GM12872 (cell line): ENCODE results near the gene GPR17.

ENCODE experiments used
- CTCF ChIP-seq: IDR thresholded peaks from 3 replicates; pipeline ENCODE4 v1.5.1; 2011; ENCODE audit warnings: low read depth, mild to moderate bottlenecking, low read length, moderate library complexity; ENCODE audit not compliant: insufficient read depth

The GPR17 gene

GRCh38 chr2:127685410-127686080 lies 39.6 kb downstream of the GPR17 start:
- TF ChIP-seq CTCF = no peak

GRCh38 chr2:127688405-127688804 lies 42.5 kb downstream of the GPR17 start:
- TF ChIP-seq CTCF = no peak

GRCh38 chr2:127690696-127691095 lies 44.7 kb downstream of the GPR17 start:
- no peak for TF ChIP-seq CTCF

GRCh38 chr2:127694986-127695385 lies 49.0 kb downstream of the GPR17 start:
- TF ChIP-seq CTCF = no peak

GRCh38 chr2:127695491-127696472 lies 49.8 kb downstream of the GPR17 start:
- TF ChIP-seq CTCF = peak; percentile 48; the same call in 2 of the 3 replicates

GRCh38 chr2:127697482-127698180 lies 51.7 kb downstream of the GPR17 start:
- no peak for TF ChIP-seq CTCF
